ENCODE results near the gene AGRN.

AGRN gene

DNA sequence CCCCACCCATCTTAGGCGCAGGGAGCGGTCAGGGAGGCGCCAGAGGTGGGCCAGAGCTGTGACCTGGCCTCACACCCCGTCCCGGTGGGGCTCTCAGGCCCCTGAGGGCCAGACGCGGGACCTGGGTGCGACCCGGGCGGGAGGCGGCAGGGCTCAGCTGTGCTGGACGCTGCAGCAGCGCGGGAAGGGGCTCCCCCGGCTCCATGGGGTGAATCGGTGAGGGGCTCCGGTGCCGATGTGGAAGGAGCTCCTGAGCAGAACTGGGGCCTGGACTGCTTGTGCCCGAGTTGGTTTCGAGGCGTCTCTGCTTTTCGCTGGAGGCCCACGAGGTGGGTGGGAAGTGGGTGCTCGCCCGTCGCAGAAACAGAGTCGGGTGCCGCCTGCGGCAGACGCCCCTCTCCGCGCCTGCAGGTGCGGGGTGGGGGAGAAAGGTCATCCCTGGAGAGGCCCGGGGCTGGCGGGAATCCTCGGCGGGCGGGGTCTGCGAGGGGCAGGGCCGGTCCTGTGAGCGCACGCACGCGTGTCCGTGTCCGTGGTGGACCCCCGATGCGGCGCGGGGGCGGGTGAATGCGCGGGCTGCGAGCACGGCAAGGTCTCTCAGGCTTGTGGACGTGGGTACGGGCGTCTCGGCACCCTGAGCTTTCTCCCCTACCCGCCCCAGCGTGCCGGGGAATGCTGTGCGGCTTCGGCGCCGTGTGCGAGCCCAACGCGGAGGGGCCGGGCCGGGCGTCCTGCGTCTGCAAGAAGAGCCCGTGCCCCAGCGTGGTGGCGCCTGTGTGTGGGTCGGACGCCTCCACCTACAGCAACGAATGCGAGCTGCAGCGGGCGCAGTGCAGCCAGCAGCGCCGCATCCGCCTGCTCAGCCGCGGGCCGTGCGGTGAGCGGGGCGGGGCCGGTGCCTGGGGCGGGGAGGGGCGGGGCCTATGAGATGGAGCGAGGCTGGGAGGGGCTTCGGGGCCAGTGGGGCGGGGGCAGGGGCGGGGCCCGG is 20.4 kb downstream of the AGRN start:
- 6% methylated on average over 94 to 97 of the region's 99 CpGs for WGBS, 2 experiments
- Histone ChIP-seq H3K4me1 (ENCODE audit: control insufficient read depth, insufficient read depth, low read length) (peaks cover 20% of the 10 kb centered on the region), H3K4me3 (ENCODE audit: insufficient read depth, low read depth, low read length) (peak overlapping the region; percentile 32), H3K36me3 (ENCODE audit: control insufficient read depth, insufficient read depth, low read length) (peaks cover 3% of the 10 kb centered on the region), H3K27me3 (ENCODE audit: control insufficient read depth, insufficient read depth, low read length, poor library complexity, severe bottlenecking) (peaks cover 40% of the 10 kb centered on the region), H3K9me3 (ENCODE audit: control insufficient read depth, low read length) (no peaks in the 10 kb centered on the region), H3K27ac (ENCODE audit: insufficient read depth, low read depth, low read length, poor library complexity, severe bottlenecking) (no peak overlapping the region)

DNA sequence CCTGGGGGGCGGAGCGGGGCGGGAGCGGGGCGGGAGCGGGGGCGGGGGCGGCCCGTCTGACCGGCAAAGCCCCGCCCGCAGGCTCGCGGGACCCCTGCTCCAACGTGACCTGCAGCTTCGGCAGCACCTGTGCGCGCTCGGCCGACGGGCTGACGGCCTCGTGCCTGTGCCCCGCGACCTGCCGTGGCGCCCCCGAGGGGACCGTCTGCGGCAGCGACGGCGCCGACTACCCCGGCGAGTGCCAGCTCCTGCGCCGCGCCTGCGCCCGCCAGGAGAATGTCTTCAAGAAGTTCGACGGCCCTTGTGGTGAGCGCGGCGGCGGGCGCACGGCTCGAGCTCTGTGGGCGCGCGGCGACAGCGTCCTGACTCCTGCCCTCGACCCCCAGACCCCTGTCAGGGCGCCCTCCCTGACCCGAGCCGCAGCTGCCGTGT is 21.2 kb downstream of the AGRN start:
- Histone ChIP-seq H3K9me3 (ENCODE audit: control insufficient read depth, low read length) (no peaks in the 10 kb centered on the region), H3K36me3 (ENCODE audit: control insufficient read depth, insufficient read depth, low read length) (peaks cover 3% of the 10 kb centered on the region), H3K4me3 (ENCODE audit: insufficient read depth, low read depth, low read length) (no peak overlapping the region), H3K27ac (ENCODE audit: insufficient read depth, low read depth, low read length, poor library complexity, severe bottlenecking) (no peak overlapping the region), H3K27me3 (ENCODE audit: control insufficient read depth, insufficient read depth, low read length, poor library complexity, severe bottlenecking) (peaks cover 40% of the 10 kb centered on the region), H3K4me1 (ENCODE audit: control insufficient read depth, insufficient read depth, low read length) (peaks cover 20% of the 10 kb centered on the region)
- WGBS, 2 experiments: 42 to 45% methylated on average over 60 of the region's 60 CpGs

DNA sequence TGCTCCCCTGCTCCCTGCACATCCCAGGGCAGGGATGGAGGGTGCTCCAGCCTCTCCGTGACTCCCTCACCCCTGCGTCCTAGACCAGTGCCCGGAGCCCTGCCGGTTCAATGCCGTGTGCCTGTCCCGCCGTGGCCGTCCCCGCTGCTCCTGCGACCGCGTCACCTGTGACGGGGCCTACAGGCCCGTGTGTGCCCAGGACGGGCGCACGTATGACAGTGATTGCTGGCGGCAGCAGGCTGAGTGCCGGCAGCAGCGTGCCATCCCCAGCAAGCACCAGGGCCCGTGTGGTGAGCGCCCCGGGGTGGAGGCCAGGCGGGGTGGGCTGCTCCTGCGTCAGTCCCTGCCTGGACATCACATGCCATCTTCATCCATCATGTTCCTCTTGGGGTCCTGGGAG is 22.0 kb downstream of the AGRN start:
- no peaks in the 10 kb centered on the region for H3K9me3 ChIP-seq (ENCODE audit: control insufficient read depth, low read length)
- 95 to 96% methylated on average over 25 of the region's 25 CpGs for WGBS, 2 experiments
- H3K27ac ChIP-seq (ENCODE audit: insufficient read depth, low read depth, low read length, poor library complexity, severe bottlenecking): no peak overlapping the region
- peaks cover 35% of the 10 kb centered on the region for H3K27me3 ChIP-seq (ENCODE audit: control insufficient read depth, insufficient read depth, low read length, poor library complexity, severe bottlenecking)
- peaks cover 20% of the 10 kb centered on the region for H3K4me1 ChIP-seq (ENCODE audit: control insufficient read depth, insufficient read depth, low read length)
- H3K4me3 ChIP-seq (ENCODE audit: insufficient read depth, low read depth, low read length): no peak overlapping the region
- no peaks in the 10 kb centered on the region for H3K36me3 ChIP-seq (ENCODE audit: control insufficient read depth, insufficient read depth, low read length)

DNA sequence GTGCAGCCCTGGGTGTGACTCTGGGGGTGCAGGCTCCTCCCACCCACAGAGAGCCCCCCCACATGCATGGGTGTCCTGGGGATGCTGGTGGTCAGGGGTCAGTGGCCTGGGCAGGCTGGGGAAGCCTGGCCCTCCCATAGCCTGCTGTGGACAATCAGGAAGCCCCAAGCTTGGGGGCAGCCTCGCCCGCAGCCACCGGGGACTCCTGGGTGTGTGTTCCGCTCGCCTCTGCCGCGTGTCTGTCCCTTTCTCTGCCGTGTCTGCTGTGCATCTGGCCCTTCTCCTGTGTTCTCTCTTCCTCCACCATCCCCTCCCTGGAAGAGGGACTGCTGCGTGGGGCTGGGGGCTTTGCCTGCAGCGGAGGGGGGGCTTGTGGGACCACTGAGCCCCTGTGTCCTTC is 22.9 kb downstream of the AGRN start:
- H3K9me3 ChIP-seq (ENCODE audit: control insufficient read depth, low read length): no peaks in the 10 kb centered on the region
- no peak overlapping the region for H3K27ac ChIP-seq (ENCODE audit: insufficient read depth, low read depth, low read length, poor library complexity, severe bottlenecking)
- peaks cover 27% of the 10 kb centered on the region for H3K27me3 ChIP-seq (ENCODE audit: control insufficient read depth, insufficient read depth, low read length, poor library complexity, severe bottlenecking)
- peaks cover 3% of the 10 kb centered on the region for H3K36me3 ChIP-seq (ENCODE audit: control insufficient read depth, insufficient read depth, low read length)
- peaks cover 17% of the 10 kb centered on the region for H3K4me1 ChIP-seq (ENCODE audit: control insufficient read depth, insufficient read depth, low read length)
- no peak overlapping the region for H3K4me3 ChIP-seq (ENCODE audit: insufficient read depth, low read depth, low read length)
- 92 to 97% methylated on average over 10 of the region's 10 CpGs for whole genome bisulfite sequencing, 2 experiments

DNA sequence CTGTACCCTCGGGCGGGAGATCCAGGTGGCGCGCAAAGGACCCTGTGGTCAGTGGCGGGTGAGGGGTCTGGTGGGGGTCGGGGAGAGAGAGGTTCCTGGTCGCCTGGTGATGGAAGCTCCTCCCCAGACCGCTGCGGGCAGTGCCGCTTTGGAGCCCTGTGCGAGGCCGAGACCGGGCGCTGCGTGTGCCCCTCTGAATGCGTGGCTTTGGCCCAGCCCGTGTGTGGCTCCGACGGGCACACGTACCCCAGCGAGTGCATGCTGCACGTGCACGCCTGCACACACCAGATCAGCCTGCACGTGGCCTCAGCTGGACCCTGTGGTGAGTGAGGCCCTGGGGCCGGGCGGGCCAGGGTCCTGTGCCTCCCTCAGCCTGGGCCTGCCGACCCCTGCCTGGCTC is 23.5 kb downstream of the AGRN start:
- no peak overlapping the region for H3K27ac ChIP-seq (ENCODE audit: insufficient read depth, low read depth, low read length, poor library complexity, severe bottlenecking)
- H3K27me3 ChIP-seq (ENCODE audit: control insufficient read depth, insufficient read depth, low read length, poor library complexity, severe bottlenecking): peaks cover 22% of the 10 kb centered on the region
- peaks cover 3% of the 10 kb centered on the region for H3K36me3 ChIP-seq (ENCODE audit: control insufficient read depth, insufficient read depth, low read length)
- no peak overlapping the region for H3K4me3 ChIP-seq (ENCODE audit: insufficient read depth, low read depth, low read length)
- 95 to 96% methylated on average over 27 of the region's 27 CpGs for WGBS, 2 experiments
- H3K9me3 ChIP-seq (ENCODE audit: control insufficient read depth, low read length): no peaks in the 10 kb centered on the region
- H3K4me1 ChIP-seq (ENCODE audit: control insufficient read depth, insufficient read depth, low read length): peaks cover 17% of the 10 kb centered on the region

DNA sequence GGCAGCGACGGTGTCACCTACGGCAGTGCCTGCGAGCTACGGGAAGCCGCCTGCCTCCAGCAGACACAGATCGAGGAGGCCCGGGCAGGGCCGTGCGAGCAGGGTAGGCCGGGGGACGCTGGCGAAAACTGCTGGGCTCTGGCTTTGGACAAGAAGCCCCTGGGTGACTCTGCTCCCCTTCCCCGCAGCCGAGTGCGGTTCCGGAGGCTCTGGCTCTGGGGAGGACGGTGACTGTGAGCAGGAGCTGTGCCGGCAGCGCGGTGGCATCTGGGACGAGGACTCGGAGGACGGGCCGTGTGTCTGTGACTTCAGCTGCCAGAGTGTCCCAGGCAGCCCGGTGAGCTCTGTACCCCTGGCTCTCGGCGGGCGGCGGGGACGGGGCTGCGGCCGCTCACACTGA is 24.0 kb downstream of the AGRN start:
- Histone ChIP-seq H3K27me3 (ENCODE audit: control insufficient read depth, insufficient read depth, low read length, poor library complexity, severe bottlenecking) (peaks cover 17% of the 10 kb centered on the region), H3K4me1 (ENCODE audit: control insufficient read depth, insufficient read depth, low read length) (peaks cover 15% of the 10 kb centered on the region), H3K36me3 (ENCODE audit: control insufficient read depth, insufficient read depth, low read length) (peaks cover 3% of the 10 kb centered on the region), H3K27ac (ENCODE audit: insufficient read depth, low read depth, low read length, poor library complexity, severe bottlenecking) (no peak overlapping the region), H3K9me3 (ENCODE audit: control insufficient read depth, low read length) (no peaks in the 10 kb centered on the region), H3K4me3 (ENCODE audit: insufficient read depth, low read depth, low read length) (no peak overlapping the region)
- 96% methylated on average over 33 of the region's 33 CpGs for WGBS, 2 experiments

DNA sequence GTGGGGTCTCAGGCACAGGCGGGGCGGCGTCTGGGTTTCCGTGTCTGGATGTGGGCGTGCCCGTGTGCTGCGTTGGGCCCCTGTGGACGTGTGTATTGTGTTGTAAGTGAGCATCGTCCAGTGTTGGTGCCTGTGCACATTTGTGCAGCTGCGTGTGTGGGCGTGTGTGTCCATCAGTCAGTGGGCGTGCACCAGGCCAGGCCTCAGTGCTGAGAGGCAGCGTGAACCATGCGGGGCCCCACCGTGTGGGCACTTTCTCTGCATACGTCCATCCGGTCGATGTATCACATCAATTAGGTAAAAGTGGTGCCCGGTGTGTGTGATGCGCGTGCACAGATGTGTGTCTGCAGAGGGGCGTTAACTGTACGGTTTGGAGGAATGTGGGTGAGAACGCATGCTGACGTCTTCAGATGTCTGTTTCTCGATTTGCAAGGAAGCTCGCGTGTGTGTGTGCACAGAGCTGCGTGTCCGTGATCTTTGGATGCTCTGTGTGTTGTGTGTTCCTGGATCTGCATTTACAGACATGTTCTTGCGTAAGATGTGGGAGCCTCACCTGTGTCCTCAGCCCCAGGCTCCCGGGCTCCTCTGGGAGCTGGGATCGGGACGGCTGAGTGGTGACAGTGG is 24.6 kb downstream of the AGRN start:
- Histone ChIP-seq H3K4me1 (ENCODE audit: control insufficient read depth, insufficient read depth, low read length) (peaks cover 9% of the 10 kb centered on the region), H3K27ac (ENCODE audit: insufficient read depth, low read depth, low read length, poor library complexity, severe bottlenecking) (no peak overlapping the region), H3K4me3 (ENCODE audit: insufficient read depth, low read depth, low read length) (no peak overlapping the region), H3K9me3 (ENCODE audit: control insufficient read depth, low read length) (no peaks in the 10 kb centered on the region), H3K27me3 (ENCODE audit: control insufficient read depth, insufficient read depth, low read length, poor library complexity, severe bottlenecking) (peaks cover 10% of the 10 kb centered on the region), H3K36me3 (ENCODE audit: control insufficient read depth, insufficient read depth, low read length) (peaks cover 7% of the 10 kb centered on the region)
- 96 to 97% methylated on average over 34 of the region's 34 CpGs for WGBS, 2 experiments

DNA sequence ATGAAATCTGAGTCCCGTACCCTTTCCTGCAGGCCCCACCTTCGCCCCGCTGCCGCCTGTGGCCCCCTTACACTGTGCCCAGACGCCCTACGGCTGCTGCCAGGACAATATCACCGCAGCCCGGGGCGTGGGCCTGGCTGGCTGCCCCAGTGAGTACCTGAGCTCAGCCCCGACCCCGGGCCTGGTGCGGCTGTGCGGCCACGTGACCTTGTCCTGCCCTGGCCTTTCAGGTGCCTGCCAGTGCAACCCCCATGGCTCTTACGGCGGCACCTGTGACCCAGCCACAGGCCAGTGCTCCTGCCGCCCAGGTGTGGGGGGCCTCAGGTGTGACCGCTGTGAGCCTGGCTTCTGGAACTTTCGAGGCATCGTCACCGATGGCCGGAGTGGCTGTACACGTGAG is 25.2 kb downstream of the AGRN start:
- Histone ChIP-seq H3K36me3 (ENCODE audit: control insufficient read depth, insufficient read depth, low read length) (peaks cover 8% of the 10 kb centered on the region), H3K27me3 (ENCODE audit: control insufficient read depth, insufficient read depth, low read length, poor library complexity, severe bottlenecking) (peaks cover 4% of the 10 kb centered on the region), H3K4me1 (ENCODE audit: control insufficient read depth, insufficient read depth, low read length) (peaks cover 3% of the 10 kb centered on the region), H3K4me3 (ENCODE audit: insufficient read depth, low read depth, low read length) (no peak overlapping the region), H3K27ac (ENCODE audit: insufficient read depth, low read depth, low read length, poor library complexity, severe bottlenecking) (no peak overlapping the region), H3K9me3 (ENCODE audit: control insufficient read depth, low read length) (no peaks in the 10 kb centered on the region)
- WGBS, 2 experiments: 96% methylated on average over 23 of the region's 23 CpGs

DNA sequence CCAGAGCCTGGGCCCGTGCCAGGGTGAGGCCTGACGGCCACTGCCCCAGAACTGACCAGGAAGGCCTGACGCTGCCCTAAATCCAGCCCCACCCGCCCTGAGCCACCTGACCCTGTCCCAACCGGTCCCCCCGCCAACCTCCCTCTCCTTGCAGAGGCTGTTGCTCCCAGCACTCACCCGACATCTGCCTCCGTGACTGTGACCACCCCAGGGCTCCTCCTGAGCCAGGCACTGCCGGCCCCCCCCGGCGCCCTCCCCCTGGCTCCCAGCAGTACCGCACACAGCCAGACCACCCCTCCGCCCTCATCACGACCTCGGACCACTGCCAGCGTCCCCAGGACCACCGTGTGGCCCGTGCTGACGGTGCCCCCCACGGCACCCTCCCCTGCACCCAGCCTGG is 26.3 kb downstream of the AGRN start:
- H3K27me3 ChIP-seq (ENCODE audit: control insufficient read depth, insufficient read depth, low read length, poor library complexity, severe bottlenecking): no peaks in the 10 kb centered on the region

DNA sequence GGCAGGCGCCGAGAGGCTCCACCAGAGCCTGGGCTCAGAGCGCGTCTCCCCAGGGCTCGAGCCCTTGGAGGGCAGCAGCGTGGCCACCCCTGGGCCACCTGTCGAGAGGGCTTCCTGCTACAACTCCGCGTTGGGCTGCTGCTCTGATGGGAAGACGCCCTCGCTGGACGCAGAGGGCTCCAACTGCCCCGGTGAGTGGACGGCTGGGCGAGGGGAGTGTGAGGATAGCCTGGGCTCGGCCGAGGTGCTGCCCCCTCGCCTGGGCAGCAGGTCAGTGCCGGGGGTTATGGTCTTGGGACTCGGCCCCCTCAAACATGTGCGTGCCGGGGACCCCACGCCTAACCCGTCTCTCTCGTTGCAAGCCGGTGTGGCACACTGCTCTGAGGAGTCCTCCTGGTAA is 26.8 kb downstream of the AGRN start:
- 95 to 96% methylated on average over 26 of the region's 26 CpGs for WGBS, 2 experiments

More for the DNA sequence above, 26.3 kb downstream of the AGRN start:
- Histone ChIP-seq H3K9me3 (ENCODE audit: control insufficient read depth, low read length) (no peaks in the 10 kb centered on the region), H3K4me1 (ENCODE audit: control insufficient read depth, insufficient read depth, low read length) (no peaks in the 10 kb centered on the region), H3K4me3 (ENCODE audit: insufficient read depth, low read depth, low read length) (no peak overlapping the region), H3K36me3 (ENCODE audit: control insufficient read depth, insufficient read depth, low read length) (peaks cover 8% of the 10 kb centered on the region), H3K27ac (ENCODE audit: insufficient read depth, low read depth, low read length, poor library complexity, severe bottlenecking) (no peak overlapping the region)
- 95 to 97% methylated on average over 20 of the region's 20 CpGs for WGBS, 2 experiments

More for the DNA sequence above, 26.8 kb downstream of the AGRN start:
- Histone ChIP-seq H3K27ac (ENCODE audit: insufficient read depth, low read depth, low read length, poor library complexity, severe bottlenecking) (no peak overlapping the region), H3K36me3 (ENCODE audit: control insufficient read depth, insufficient read depth, low read length) (peaks cover 10% of the 10 kb centered on the region), H3K4me1 (ENCODE audit: control insufficient read depth, insufficient read depth, low read length) (no peaks in the 10 kb centered on the region), H3K4me3 (ENCODE audit: insufficient read depth, low read depth, low read length) (no peak overlapping the region), H3K27me3 (ENCODE audit: control insufficient read depth, insufficient read depth, low read length, poor library complexity, severe bottlenecking) (no peaks in the 10 kb centered on the region), H3K9me3 (ENCODE audit: control insufficient read depth, low read length) (no peaks in the 10 kb centered on the region)
